ENCODE results near the gene WAS.
"Not testable (repeated sequence)": the region's sequence is repeated elsewhere in the genome, so short reads cannot be mapped to it uniquely, and the experiment has no call there.

Gene WAS

DNA sequence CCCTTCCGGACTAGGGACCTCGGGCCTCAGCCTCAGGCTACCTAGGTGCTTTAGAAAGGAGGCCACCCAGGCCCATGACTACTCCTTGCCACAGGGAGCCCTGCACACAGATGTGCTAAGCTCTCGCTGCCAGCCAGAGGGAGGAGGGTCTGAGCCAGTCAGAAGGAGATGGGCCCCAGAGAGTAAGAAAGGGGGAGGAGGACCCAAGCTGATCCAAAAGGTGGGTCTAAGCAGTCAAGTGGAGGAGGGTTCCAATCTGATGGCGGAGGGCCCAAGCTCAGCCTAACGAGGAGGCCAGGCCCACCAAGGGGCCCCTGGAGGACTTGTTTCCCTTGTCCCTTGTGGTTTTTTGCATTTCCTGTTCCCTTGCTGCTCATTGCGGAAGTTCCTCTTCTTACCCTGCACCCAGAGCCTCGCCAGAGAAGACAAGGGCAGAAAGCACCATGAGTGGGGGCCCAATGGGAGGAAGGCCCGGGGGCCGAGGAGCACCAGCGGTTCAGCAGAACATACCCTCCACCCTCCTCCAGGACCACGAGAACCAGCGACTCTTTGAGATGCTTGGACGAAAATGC, at the start of gene WAS:
Gene WAS, plus strand, starts transcription at position 389 of the 572 bp plus-strand sequence. Its CDS starts 55 bp downstream, at position 444.
- no peak for DNase-seq (ENCODE audit: low spot score)

DNA sequence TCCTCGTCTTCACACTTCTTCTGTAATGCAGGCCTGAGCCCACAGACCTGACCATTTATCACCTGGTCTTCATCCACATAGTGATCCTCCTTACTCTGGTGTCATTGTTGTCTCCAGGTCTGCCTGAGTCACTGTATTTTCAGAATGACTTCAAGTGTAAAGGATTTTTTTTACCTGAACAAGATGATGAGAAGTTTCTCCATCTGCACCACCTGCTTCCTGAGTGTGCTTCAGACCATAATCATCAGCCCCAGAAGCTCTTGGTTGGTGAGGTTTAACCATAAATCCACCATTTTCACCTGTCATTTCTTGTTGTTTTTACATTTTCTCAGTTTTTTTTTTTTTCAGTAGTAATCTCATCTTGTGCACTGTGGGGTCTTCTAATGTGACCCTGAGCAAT, 47.3 kb upstream of the WAS start:
- DNase-seq (ENCODE audit: low spot score) = no peak

DNA sequence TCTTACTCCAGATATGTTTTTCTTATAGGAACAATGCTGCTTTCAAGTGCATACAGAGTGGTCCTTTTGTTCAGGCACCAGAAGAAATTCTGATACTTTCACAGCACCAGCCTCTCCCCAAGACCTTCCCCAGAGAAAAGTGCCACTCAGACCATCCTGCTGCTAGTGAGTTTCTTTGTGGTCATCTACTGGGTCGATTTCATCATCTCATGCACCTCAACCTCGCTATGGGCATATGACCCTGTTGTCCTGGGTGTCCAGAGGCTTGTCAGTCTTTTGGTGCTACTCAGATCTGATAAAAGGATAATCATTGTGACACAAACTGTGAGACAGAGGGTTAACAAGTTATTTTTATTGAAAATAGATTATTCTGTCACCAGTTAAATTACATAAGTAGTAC, 46.8 kb upstream of the WAS start:
- no peak for DNase-seq (ENCODE audit: low spot score)

DNA sequence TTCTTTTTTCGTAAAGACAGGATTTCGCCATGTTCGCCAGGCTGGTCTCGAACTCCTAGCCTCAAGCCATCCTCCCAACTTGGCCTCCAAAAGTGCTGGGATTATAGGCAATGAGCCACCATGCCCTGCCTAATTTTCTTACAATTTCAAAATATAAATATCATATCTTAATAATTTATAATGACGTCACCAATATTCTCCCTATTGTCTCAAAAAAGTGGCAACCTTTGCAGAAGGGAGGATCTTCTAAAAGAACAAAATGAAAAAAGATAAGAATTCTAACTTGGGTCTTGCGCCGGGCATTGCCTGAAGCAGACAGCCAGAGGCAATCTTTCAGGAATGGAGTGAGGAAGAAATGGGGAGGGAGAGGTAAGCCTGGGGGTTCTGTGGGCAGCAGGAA, 37.9 kb upstream of the WAS start:
- no peak for DNase-seq (ENCODE audit: low spot score)

DNA sequence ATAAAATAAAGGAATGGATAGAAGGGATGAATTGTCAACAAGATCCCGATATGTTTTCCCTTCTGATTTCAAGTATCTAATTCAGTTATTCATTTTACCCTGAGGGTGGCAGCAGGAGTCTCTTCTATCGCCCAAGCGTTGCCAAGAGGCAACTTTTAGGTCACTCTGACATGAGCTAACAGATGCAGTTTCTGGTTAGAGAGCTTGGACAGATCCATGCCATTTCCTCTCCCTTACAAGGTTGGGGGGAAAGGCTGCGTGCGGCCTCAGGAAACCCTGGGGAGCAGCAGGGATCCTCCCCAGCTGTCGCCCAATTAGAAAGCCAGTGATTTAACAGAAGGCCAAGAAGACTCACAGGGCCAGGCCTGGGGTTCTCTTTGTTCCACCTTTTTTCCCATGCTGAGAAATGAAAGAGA, 35.3 kb upstream of the WAS start:
- peak; percentile 34 for DNase-seq (ENCODE audit: low spot score)

DNA sequence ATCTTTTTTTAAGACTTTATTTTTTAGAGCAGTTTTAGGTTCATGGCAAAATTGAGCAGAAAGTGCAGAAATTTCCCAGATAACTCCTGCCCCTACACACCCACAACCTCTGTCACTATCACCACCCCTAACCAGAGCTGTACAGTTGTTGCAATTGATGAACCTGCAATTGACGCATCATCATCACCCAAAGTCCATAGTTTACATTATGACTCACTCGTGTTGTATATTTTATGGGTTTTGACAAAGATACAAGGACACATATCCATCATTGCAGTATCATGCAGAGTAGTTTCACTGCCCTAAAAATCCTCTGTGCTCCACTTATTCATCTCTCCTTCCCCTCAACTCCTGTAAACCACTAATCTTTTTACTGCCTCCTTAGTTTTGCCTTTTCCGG, 34.5 kb upstream of the WAS start:
- DNase-seq (ENCODE audit: low spot score) = no peak

DNA sequence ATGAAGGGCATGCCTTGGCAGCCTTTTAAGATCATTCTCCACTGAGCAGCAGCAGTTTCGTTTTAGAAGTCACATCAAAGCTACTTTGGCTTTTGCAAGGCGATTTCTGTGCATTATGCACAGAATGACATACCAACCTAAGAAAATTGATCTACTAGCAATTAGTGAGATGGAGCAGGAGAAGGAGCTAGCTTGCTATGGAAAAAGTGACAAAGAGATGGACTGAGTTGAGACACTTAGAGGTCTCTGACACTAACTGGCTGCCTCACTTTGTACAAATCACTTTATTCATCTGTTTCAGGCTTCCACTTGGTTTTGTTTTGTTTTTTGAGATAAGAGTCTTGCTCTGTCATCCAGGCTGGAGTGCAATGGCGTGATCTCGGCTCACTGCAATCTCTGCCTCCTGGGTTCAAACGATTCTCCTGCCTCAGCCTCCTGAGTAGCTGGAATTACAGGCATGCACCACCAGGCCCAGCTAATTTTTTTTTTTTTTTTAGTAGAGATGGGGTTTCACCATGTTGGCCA, 31.5 kb upstream of the WAS start:
- DNase-seq (ENCODE audit: low spot score) = not testable (repeated sequence)

DNA sequence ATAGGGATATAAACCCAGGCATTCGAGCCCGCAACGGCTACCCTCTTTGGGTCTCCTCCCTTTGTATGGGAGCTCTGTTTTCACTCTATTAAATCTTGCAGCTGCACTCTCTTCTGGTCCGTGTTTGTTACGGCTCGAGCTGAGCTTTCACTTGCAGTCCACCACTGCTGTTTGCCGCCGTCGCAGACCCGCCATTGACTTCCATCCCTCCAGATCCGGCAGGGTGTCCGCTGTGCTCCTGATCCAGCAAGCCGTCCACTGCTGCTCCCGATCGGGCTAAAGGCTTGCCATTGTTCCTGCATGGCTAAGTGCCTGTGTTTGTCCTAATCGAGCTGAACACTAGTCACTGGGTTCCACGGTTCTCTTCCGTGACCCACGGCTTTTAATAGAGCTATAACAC, 28.9 kb upstream of the WAS start:
- DNase-seq (ENCODE audit: low spot score) = not testable (repeated sequence)

DNA sequence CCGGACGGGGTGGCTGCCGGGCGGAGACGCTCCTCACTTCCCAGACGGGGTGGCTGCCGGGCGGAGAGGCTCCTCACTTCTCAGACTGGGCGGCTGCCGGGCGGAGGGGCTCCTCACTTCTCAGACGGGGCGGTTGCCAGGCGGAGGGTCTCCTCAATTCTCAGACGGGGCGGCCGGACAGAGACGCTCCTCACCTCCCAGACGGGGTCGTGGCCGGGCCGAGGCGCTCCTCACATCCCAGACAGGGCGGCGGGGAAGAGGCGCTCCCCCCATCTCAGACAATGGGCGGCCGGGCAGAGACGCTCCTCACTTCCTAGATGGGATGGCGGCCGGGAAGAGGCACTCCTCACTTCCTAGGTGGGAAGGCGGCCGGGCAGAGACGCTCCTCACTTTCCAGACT, 23.9 kb upstream of the WAS start:
- not testable (repeated sequence) for DNase-seq (ENCODE audit: low spot score)

DNA sequence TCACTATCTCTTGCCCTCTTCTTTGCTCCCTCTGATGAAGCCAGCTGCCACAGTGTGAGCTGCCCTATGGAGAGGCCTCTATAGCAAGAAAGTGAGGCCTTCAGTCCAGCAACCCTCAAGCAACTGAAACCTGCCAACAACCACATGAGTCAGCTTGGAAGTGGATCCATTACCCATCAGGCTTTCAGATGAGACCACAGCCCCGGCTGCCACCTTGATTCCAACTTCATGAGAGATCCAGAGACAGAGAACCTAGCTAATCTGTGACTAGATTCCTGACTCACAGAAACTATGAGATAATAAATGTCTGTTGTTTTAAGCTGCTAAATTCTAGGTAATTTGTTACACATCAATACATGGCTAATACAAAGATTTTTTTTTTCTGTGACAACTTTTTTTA, 20.4 kb upstream of the WAS start:
- no peak for DNase-seq (ENCODE audit: low spot score)

DNA sequence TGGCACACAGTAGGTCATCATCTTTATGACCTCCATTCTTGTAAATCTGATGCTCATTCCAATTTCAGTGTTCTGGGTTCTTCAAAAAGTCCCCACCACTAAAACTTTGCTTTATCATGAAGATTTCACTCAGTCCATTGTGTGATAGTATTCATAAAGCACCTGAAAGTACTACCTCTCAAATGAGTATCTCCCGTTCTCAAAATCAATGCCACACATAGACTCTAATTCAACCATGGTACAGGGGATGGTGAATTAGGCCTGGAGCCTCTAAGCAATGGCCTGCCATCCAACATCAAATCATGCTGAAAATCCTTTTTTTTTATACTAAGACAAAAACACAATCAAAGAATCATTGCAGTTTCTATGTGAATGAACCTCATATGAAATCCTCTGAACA, 19.4 kb upstream of the WAS start:
- no peak for DNase-seq (ENCODE audit: low spot score)

DNA sequence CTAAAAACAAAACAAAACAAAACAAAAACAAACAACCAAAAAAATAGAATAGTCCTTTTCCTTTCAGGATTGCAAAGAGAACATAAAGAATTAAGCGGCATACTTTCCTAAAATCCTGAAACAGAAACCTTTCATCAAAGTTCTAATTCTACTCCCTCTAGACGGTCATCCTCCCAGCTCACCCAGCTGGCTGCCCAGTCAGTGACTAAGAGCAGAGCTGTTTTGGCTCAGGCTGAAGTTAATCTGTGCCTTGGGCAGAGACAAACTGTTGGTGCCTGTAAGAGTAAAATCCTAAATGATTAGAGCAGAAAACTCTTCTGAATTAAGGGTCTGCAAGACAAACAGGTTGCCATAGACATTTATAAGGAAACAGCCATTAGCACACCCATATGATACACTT, 17.6 kb upstream of the WAS start:
- DNase-seq (ENCODE audit: low spot score) = no peak

DNA sequence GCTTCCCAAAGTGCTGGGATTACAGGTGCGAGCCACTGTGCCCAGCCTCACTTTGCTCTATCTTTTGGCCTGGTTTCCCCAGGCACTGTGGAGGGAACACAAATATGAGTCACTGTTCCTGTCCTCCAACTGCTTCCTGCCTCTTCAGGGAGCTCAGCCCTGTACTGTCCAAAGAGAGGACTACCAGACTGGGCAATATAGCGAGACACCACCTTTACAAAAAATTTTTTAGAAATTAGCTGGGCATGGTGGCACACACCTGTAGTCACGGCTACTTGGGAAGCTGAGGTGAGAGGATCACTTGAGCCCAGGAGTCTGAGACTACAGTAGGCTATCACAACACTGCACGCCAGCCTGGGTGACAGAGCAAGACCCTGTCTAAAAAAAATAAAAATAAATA, 16.9 kb upstream of the WAS start:
- DNase-seq (ENCODE audit: low spot score) = no peak

DNA sequence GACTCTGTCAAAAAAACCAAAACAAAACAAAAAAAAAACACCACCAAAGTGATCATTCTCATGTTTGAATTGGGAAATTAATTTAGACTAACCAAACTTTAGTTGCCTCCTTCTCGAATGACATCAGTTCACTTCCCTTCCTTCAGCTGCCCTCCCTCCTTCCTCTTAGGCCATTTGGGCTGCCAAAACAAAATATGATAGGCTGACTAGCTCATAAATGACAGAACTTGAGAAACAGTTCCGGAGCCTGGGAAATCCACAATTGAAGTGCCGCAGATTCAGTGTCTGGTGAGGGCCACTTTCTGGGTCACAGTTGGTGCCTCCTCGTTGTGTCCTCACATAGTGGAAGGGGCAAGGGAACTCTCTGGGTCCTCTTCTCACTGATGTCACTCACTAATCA, 16.1 kb upstream of the WAS start:
- no peak for DNase-seq (ENCODE audit: low spot score)

DNA sequence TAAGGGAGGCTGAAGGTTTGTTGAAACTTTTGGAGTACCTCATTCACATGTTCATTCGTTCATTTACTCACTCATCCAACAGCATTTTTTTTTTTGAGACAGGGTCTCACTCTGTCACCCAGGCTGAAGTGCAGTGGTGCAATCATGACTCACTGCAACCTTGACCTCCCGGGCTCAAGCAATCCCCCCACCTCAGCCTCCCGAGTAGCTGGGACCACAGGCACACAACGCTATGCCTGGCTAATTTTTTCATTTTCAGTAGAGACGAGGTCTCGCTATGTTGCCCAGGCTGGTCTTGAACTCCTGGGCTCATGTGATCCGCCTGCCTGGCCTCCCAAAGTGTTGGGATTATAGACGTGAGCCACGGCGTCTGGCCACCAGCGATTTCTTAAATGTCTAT, 15.4 kb upstream of the WAS start:
- DNase-seq (ENCODE audit: low spot score) = not testable (repeated sequence)

DNA sequence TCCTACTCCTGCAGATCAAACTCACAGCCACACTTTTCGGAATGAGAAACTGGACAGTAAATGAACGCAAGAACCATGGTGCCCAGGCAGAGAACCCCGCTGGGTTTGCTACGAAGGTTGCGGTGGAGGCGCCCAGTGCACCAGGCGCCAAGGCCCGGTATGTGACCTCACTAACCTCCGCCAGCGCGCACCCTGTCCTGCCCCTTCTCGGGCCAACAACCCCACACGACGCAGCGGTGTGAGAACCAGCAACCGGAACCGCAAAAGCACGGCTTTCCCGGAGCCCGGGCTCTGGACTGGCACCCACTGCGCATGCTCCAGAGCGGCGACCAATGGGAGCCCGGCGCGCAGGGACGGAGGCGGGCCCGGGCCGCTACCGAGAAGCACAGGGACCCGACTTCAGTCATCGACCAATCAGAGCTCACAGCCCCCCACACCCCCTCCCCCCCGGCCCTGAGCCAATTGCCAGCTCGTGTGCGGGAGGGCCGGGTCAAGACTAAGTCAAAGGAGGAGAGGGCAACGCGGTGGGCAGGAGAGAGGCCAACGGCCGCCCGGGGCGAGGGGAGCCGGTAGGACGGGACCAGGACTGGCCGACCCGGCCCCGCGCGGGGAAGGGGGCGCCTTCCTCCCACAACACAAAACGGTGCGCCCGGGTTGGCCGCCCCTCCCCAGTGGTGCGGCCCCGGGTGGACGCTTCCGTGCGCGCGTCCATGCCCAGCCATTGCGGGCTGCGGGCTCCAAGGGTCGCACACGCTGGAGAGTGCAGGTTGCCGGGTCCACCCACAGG, 7.3 kb upstream of the WAS start:
- DNase-seq (ENCODE audit: low spot score) = peak; percentile 97

DNA sequence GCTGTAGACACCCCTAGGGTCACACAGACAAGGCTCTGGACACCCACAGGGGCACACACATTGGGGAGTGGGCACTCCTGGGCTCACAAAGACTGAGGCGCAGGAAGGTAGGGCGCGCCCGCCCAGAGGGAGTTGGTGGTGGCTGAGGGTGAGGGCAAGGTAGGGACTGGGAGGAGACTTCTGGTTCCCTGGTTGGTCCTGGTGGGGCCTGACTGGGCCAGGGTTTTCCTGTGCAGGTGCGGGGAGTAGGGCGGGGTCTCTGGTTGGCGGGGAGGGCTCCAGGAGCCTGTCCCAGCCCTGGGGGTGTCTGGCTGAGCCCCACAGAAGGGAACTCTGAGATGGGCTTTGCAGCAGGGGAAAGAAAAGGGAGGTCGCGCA, 6.7 kb upstream of the WAS start:
- DNase-seq (ENCODE audit: low spot score) = no peak

DNA sequence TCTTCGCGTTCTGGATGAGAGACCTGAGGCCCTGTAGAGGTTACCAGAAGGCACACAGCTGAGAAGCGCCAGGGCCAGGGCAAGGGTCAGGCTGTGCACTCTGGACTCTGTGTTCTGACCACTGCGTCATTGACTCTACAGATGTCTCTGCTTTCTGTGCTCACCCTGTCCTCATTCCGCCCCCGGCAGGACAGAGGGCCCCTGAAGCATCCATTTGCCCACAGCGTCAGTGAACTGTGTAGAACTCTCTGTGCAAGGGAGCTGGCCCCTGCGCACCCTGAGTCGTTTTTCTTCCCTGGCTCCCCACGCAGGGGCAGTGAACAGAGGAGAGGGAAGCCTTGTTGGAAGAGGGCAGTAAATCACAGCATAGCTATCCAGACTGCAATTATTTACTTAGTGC, 6.1 kb upstream of the WAS start:
- no peak for DNase-seq (ENCODE audit: low spot score)

DNA sequence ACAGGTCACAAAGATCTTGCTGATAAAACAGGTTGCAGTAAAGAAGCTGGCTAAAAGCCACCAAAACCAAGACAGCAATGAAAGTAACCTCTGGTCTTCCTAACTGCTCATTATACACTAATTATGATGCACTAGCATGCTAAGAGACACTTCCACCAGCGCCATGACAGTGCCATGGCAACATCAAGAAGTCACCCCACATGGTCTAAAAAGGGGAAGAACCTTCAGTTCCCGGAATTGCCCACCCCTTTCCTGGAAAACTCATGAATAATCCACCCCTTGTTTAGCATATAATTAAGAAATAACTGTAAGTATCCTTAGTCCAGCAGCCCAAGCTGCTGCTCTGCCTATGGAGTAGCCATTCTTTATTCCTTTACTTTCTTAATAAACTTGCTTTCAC, 3.1 kb upstream of the WAS start:
- DNase-seq (ENCODE audit: low spot score) = not testable (repeated sequence)

DNA sequence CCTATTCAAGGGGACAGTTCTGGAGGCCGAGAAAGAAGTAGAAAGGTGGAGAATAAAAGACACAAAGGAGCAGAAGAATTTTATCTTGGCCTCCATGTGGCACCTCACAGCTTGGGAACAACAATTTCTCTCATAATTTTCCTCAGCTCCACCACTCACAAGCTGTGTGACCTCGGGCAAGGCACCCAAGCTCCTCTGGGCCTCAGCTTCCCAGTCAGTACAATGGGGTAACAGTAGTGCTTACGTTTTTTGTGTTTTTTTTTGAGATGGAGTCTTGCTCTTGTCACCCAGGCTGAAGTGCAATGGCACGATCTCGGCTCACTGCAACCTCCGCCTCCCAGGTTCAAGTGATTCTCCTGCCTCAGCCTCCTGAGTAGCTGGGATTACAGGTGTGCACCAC, 2.7 kb upstream of the WAS start:
- DNase-seq (ENCODE audit: low spot score) = not testable (repeated sequence)

DNA sequence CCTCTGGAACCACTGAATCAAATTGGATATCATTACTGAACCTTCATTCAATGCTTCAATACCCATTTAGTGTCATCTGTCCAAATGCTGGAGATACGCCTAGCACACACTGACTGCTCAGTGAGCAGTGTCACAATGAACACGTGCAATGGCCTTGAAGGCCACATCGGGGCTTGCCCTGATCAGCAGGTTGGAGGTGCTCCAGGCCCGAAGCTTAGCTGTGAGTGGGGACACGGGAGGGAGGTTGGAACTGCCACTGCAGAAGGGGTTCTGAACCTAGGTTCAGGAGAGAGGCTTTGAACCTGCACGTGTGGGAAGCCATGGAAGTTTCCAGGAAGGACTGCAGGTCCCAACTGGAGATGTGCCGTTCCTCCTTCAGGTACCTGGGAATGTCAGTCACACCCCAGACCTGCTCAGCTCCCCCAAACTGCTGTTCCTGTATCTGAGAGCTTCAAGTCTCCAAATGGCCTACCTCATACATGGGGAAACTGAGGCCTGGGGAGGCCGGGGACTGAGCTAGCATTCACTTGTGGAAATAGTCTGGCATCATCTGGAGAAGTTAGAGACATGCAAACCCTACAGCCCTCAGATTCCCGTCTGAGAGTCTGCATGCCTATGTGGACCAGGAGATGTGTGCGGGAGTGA, 1.9 kb upstream of the WAS start:
- DNase-seq (ENCODE audit: low spot score) = no peak

DNA sequence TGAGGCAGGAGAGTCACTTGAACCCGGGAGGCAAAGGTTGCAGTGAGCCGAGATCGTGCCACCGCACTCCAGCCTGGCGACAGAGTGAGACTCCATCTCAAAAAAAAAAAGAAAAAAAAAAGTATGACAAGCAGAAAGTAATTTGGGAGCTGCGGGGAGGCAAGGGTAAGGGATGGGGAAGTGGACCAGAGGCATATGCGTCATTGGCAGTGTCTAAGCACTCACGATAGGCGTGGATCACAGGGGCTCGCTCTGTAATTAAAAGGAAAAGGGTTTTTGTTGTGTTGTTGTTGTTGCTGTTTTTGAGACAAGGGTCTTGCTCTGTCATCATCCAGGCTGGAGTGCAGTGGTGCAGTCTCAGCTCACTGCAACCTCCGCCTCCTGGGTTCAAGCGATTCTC, 804 bp upstream of the WAS start:
- not testable (repeated sequence) for DNase-seq (ENCODE audit: low spot score)

DNA sequence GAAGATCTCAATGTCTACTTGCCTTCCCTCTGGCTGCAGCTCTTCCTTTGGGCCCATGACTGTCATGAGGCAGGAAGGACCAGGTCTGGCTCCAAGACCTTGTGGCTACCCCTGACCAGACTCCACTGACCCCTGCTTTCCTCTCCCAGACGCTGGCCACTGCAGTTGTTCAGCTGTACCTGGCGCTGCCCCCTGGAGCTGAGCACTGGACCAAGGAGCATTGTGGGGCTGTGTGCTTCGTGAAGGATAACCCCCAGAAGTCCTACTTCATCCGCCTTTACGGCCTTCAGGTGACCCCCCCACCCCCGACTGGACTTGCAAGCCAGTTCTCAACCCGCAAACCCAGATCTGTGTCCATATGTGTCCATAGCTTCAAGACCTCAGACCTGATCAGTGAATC, 535 bp downstream of the WAS start:
- no peak for DNase-seq (ENCODE audit: low spot score)
